ACC112 (cell line): ENCODE measurements around the gene CFAP221.
"Not testable (repeated sequence)": the region's sequence is repeated elsewhere in the genome, so short reads cannot be mapped to it uniquely, and the experiment has no call there.

Experiments used
- H2AFZ ChIP-seq: fragments of 200-600 bp; sonication (generic); one replicate; pipeline ENCODE4 v1.6.0; 2017; ENCODE audit warnings: antibody characterized with exemption, low read length; ENCODE audit not compliant: unreplicated experiment
- H3K27ac ChIP-seq: fragments of 200-600 bp; sonication (generic); 2 replicates; pipeline ENCODE4 v1.5.1; 2014; ENCODE audit warnings: low read depth, mild to moderate bottlenecking, antibody characterized with exemption, low read length, moderate library complexity
- H3K27me3 ChIP-seq: fragments of 200-600 bp; sonication (generic); 2 replicates; pipeline ENCODE4 v1.6.1; 2014; ENCODE audit warnings: mild to moderate bottlenecking, antibody characterized with exemption, low read length, moderate library complexity, mixed read lengths; ENCODE audit not compliant: insufficient read depth
- H3K36me3 ChIP-seq: fragments of 200-600 bp; sonication (generic); 2 replicates; pipeline ENCODE4 v1.6.1; 2016; ENCODE audit warnings: mild to moderate bottlenecking, antibody characterized with exemption, low read length, moderate library complexity, mixed read lengths; ENCODE audit not compliant: insufficient read depth
- H3K4me1 ChIP-seq: fragments of 200-600 bp; sonication (generic); one replicate; pipeline ENCODE4 v1.6.1; 2016; ENCODE audit warnings: low read length, mixed read lengths; ENCODE audit not compliant: insufficient read depth, unreplicated experiment, control insufficient read depth
- H3K4me3 ChIP-seq: fragments of 200-600 bp; sonication (generic); 2 replicates; pipeline ENCODE4 v1.5.1; 2014; ENCODE audit warnings: mild to moderate bottlenecking, low read depth, low read length
- H3K79me2 ChIP-seq: fragments of 200-600 bp; sonication (generic); one replicate; pipeline ENCODE4 v1.6.0; 2016; ENCODE audit warnings: low read length; ENCODE audit not compliant: control insufficient read depth, unreplicated experiment, insufficient read depth

The CFAP221 gene

GRCh38 chr2:119614140-119614539 is 69.9 kb downstream of the CFAP221 start:
- not testable (repeated sequence) for H3K36me3 ChIP-seq, H3K4me3 ChIP-seq, H3K79me2 ChIP-seq, H3K4me1 ChIP-seq, H2AFZ ChIP-seq, H3K27ac ChIP-seq
- H3K27me3 ChIP-seq: peaks cover 79% of the 10 kb centered on the region

- peaks cover 73% of the 10 kb centered on the region for H3K27me3 ChIP-seq
- no peaks in the 10 kb centered on the region for H3K79me2 ChIP-seq
- H3K36me3 ChIP-seq: no peaks in the 10 kb centered on the region
- H3K4me3 ChIP-seq: no peak overlapping the region
- no peaks in the 10 kb centered on the region for H3K4me1 ChIP-seq
- H3K27ac ChIP-seq: no peak overlapping the region
- no peak overlapping the region for H2AFZ ChIP-seq
Observed at GRCh38 chr2:119616421-119616820, 72.2 kb downstream of the CFAP221 start.

- H2AFZ ChIP-seq: no peak overlapping the region
- H3K36me3 ChIP-seq: no peaks in the 10 kb centered on the region
- no peaks in the 10 kb centered on the region for H3K79me2 ChIP-seq
- H3K4me1 ChIP-seq: no peaks in the 10 kb centered on the region
- no peak overlapping the region for H3K27ac ChIP-seq
- H3K4me3 ChIP-seq: no peak overlapping the region
- peaks cover 68% of the 10 kb centered on the region for H3K27me3 ChIP-seq
Observed at GRCh38 chr2:119617455-119617854, 73.2 kb downstream of the CFAP221 start.

GRCh38 chr2:119618725-119619124 is 74.5 kb downstream of the CFAP221 start:
- H2AFZ ChIP-seq: not testable (repeated sequence)

GRCh38 chr2:119625226-119625625 is 81.0 kb downstream of the CFAP221 start:
- H2AFZ ChIP-seq: no peak overlapping the region
- H3K27ac ChIP-seq: no peak overlapping the region
- H3K4me1 ChIP-seq: no peaks in the 10 kb centered on the region
- H3K79me2 ChIP-seq: no peaks in the 10 kb centered on the region
- no peak overlapping the region for H3K4me3 ChIP-seq
- peaks cover 33% of the 10 kb centered on the region for H3K27me3 ChIP-seq
- no peaks in the 10 kb centered on the region for H3K36me3 ChIP-seq

More at GRCh38 chr2:119618725-119619124, 74.5 kb downstream of the CFAP221 start:
- H3K4me3 ChIP-seq, H3K4me1 ChIP-seq, H3K79me2 ChIP-seq, H3K36me3 ChIP-seq, H3K27ac ChIP-seq: not testable (repeated sequence)
- H3K27me3 ChIP-seq: peaks cover 67% of the 10 kb centered on the region

- Histone ChIP-seq H3K27me3 (peaks cover 19% of the 10 kb centered on the region), H3K36me3 (no peaks in the 10 kb centered on the region), H3K79me2 (no peaks in the 10 kb centered on the region), H3K4me1 (no peaks in the 10 kb centered on the region), H2AFZ (no peak overlapping the region), H3K4me3 (no peak overlapping the region), H3K27ac (no peak overlapping the region)
Observed at GRCh38 chr2:119629323-119629825, 85.1 kb downstream of the CFAP221 start.

- Histone ChIP-seq H2AFZ (no peak overlapping the region), H3K27ac (no peak overlapping the region), H3K27me3 (peaks cover 19% of the 10 kb centered on the region), H3K4me3 (no peak overlapping the region), H3K36me3 (no peaks in the 10 kb centered on the region), H3K4me1 (no peaks in the 10 kb centered on the region), H3K79me2 (no peaks in the 10 kb centered on the region)
Observed at GRCh38 chr2:119630121-119630520, 85.9 kb downstream of the CFAP221 start.

GRCh38 chr2:119637371-119637770 is 93.1 kb downstream of the CFAP221 start:
- no peaks in the 10 kb centered on the region for H3K79me2 ChIP-seq
- H3K27ac ChIP-seq: no peak overlapping the region
- H2AFZ ChIP-seq: no peak overlapping the region
- H3K27me3 ChIP-seq: 0 out of 2 replicates have a peak, but pooled peaks cover 7% of the 10 kb centered on the region
- H3K36me3 ChIP-seq: no peaks in the 10 kb centered on the region
- no peaks in the 10 kb centered on the region for H3K4me1 ChIP-seq
- no peak overlapping the region for H3K4me3 ChIP-seq

GRCh38 chr2:119638246-119638645 is 94.0 kb downstream of the CFAP221 start:
- no peak overlapping the region for H3K27ac ChIP-seq
- H3K4me3 ChIP-seq: no peak overlapping the region
- H2AFZ ChIP-seq: no peak overlapping the region

GRCh38 chr2:119638685-119639554 is 94.7 kb downstream of the CFAP221 start:
- Histone ChIP-seq H2AFZ (no peak overlapping the region), H3K4me1 (no peaks in the 10 kb centered on the region), H3K27me3 (0 out of 2 replicates have a peak, but pooled peaks cover 7% of the 10 kb centered on the region), H3K79me2 (no peaks in the 10 kb centered on the region), H3K36me3 (no peaks in the 10 kb centered on the region), H3K4me3 (no peak overlapping the region), H3K27ac (no peak overlapping the region)

More at GRCh38 chr2:119638246-119638645, 94.0 kb downstream of the CFAP221 start:
- Histone ChIP-seq H3K27me3 (0 out of 2 replicates have a peak, but pooled peaks cover 7% of the 10 kb centered on the region), H3K4me1 (no peaks in the 10 kb centered on the region), H3K79me2 (no peaks in the 10 kb centered on the region), H3K36me3 (no peaks in the 10 kb centered on the region)
